Measurements from ENCODE around the gene HECW1.

HECW1 gene

GRCh38 chr7:43295429-43295828, 183.0 kb downstream of the HECW1 start:
- no peak for ATAC-seq
- TF ChIP-seq ISL1 (CRISPR knock-in tag; IDR thresholded peaks at IDR 0.05): no peak

- TF ChIP-seq CREB5 (CRISPR knock-in tag; IDR thresholded peaks at IDR 0.05; ENCODE audit: low read depth) (no peak), ZC3H10 (CRISPR knock-in tag; IDR thresholded peaks at IDR 0.05) (no peak), TOX (CRISPR knock-in tag; IDR thresholded peaks at IDR 0.05; ENCODE audit: borderline replicate concordance) (no peak)
- ATAC-seq: no peak
These were observed 183.9 kb downstream of the HECW1 start for GRCh38 chr7:43296306-43296705.

GRCh38 chr7:43298617-43299016, 186.2 kb downstream of the HECW1 start:
- TF ChIP-seq OSR1 (CRISPR knock-in tag; IDR thresholded peaks at IDR 0.05) (no peak), TCF4 (CRISPR knock-in tag; IDR thresholded peaks at IDR 0.05; ENCODE audit: borderline replicate concordance) (no peak), ARNTL (CRISPR knock-in tag; IDR thresholded peaks at IDR 0.05; ENCODE audit: borderline replicate concordance, low read depth) (no peak), ZNF565 (CRISPR knock-in tag; conservative IDR thresholded peaks at IDR 0.05; ENCODE audit: low read depth) (no peak), POU6F1 (CRISPR knock-in tag; IDR thresholded peaks at IDR 0.05; ENCODE audit: borderline replicate concordance, low read depth) (no peak), ZNF8 (CRISPR knock-in tag; IDR thresholded peaks at IDR 0.05) (no peak), PATZ1 (CRISPR knock-in tag; IDR thresholded peaks at IDR 0.05; ENCODE audit: borderline replicate concordance) (no peak), ISL1 (CRISPR knock-in tag; IDR thresholded peaks at IDR 0.05) (no peak), CREB5 (CRISPR knock-in tag; IDR thresholded peaks at IDR 0.05; ENCODE audit: low read depth) (no peak), ZNF70 (CRISPR knock-in tag; IDR thresholded peaks at IDR 0.05) (no peak), ZC3H10 (CRISPR knock-in tag; IDR thresholded peaks at IDR 0.05) (no peak), CSDC2 (CRISPR knock-in tag; IDR thresholded peaks at IDR 0.05) (no peak), BACH2 (CRISPR knock-in tag; IDR thresholded peaks at IDR 0.05; ENCODE audit: borderline replicate concordance) (no peak), GLIS3 (CRISPR knock-in tag; IDR thresholded peaks at IDR 0.05) (no peak)
- no peak for ATAC-seq

GRCh38 chr7:43300121-43300520, 187.7 kb downstream of the HECW1 start:
- TF ChIP-seq ZNF8 (CRISPR knock-in tag; IDR thresholded peaks at IDR 0.05) (no peak), PPARA (CRISPR knock-in tag; IDR thresholded peaks at IDR 0.05; ENCODE audit: borderline replicate concordance) (no peak), ZC3H10 (CRISPR knock-in tag; IDR thresholded peaks at IDR 0.05) (no peak), BACH2 (CRISPR knock-in tag; IDR thresholded peaks at IDR 0.05; ENCODE audit: borderline replicate concordance) (no peak), PATZ1 (CRISPR knock-in tag; IDR thresholded peaks at IDR 0.05; ENCODE audit: borderline replicate concordance) (no peak), TCF4 (CRISPR knock-in tag; IDR thresholded peaks at IDR 0.05; ENCODE audit: borderline replicate concordance) (no peak), SNAI2 (CRISPR knock-in tag; IDR thresholded peaks at IDR 0.05) (no peak), GLIS3 (CRISPR knock-in tag; IDR thresholded peaks at IDR 0.05) (no peak), TSHZ2 (CRISPR knock-in tag; IDR thresholded peaks at IDR 0.05) (no peak), CSRNP3 (CRISPR knock-in tag; IDR thresholded peaks at IDR 0.05) (no peak), CREB5 (CRISPR knock-in tag; IDR thresholded peaks at IDR 0.05; ENCODE audit: low read depth) (no peak), ISL1 (CRISPR knock-in tag; IDR thresholded peaks at IDR 0.05) (no peak), ZNF565 (CRISPR knock-in tag; conservative IDR thresholded peaks at IDR 0.05; ENCODE audit: low read depth) (no peak), CSDC2 (CRISPR knock-in tag; IDR thresholded peaks at IDR 0.05) (no peak)
- ATAC-seq: no peak

Data from SK-N-SH treated with all-trans-retinoic acid at 6 μM for 48 hours (cell line).